RPMI7951 (cell line): Measurements from ENCODE around the gene C19orf18. TPM values are rescaled to one million over a fixed set of nuclear protein-coding genes. Genes with fewer than 3 reads are reported as not detected.

ENCODE experiments used
- DNase-seq: peaks from one replicate; pipeline ENCODE4 v3.0.0-alpha.2; 2012; ENCODE audit warnings: low read depth
- total RNA-seq: library from RNA; depleted of rRNA; stranded (reverse); fragments of >200 nt; shearing (Covaris generic); gene quantifications from 2 replicates; pipeline ENCODE4 v1.2.3, GENCODE V29; 2014; rRNA removed

The C19orf18 gene
- total RNA-seq, 1 experiment from 2014 or later: not detected

DNA sequence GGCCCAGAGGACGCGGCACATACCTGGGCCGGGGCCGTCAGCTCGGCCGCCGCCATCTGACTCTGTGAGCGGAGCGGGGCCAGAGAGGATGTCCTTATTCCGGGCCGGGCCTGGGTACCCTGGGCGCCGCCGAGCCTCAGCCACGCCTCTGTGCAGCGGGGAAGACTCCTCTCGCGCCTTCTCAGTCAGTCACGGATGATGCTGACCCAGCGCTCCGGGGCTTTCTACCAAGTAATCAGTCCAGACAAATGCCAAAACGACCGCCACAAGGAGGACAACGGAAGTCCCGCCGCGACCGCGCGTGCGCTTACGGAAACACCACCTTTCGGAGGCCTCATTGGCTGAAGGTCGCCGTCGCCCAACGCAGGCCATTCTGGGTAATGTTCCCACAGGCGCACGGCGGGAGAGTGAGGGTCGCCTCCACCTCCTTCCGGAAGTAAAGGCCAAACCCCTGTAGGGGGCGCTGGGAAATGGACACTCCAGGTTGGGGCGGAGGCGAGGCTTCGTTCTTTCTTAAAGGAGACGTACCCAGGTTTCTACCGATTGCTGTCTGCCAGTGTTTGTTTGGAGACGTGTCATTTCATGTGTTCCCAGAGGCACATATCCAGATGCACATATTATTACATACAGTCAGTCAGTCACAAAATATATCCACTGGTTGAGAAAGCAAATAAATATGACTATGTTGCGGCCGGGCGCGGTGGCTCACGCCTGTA lies 26.8 kb downstream of the C19orf18 start, which contains the start of gene ZNF256:
TSS of gene ZNF256 (minus strand) at position 288 of the 716 bp plus-strand sequence. CDS start at position 56, 232 bp downstream.
- DNase-seq: peak; percentile 96

DNA sequence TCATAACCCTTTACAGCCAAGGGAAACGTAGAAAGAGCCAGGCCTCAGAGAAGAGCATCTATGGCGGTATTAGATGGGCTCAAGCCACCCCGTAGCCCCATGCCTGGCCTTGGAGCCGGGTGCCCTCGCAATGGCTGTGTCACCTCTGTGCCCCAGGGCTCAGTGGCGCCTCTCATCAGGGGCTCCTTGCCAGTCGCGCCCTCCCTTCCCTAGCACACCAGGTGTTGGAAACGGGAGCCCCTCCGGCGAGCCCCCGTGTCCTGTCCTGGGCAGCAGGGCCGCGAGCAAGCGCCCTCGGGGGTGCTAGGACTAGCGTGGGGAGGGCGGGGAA lies 27.3 kb downstream of the C19orf18 start:
- no peak for DNase-seq

DNA sequence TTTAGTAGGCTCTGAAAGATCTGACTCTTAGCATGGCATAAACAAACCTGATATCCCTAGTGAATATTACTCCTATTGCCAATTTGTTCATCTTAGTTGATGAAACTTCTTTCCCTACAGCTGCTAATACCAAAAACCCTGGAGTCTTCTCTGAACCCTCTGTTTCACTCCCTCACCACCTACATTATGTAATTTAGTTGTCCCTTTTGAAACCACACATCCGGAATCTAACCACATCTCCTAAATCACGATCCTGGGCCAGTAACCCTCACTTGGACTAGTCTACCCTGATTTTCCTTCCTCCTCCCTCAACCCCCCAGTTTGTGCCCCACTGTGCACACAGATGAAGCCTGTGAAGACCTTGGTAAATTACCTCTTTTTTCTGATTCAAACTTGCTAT lies 28.0 kb downstream of the C19orf18 start:
- no peak for DNase-seq

DNA sequence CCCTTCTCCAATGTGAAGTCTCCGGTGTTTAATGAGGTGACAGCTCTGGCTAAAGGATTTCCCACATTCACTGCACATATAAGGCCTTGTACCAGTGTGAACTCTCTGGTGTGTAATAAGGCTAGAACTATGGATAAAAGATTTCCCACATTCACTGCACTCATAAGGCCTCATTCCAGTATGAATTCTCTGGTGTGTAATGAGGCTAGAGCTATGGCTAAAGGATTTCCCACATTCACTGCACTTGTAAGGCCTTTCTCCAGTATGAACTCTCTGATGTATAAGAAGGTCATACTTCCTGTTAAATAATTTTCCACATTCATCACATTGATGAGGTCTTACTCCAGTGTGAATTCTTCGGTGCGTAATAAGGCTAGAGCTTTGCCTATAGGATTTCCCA lies 32.7 kb downstream of the C19orf18 start:
- DNase-seq: no peak

DNA sequence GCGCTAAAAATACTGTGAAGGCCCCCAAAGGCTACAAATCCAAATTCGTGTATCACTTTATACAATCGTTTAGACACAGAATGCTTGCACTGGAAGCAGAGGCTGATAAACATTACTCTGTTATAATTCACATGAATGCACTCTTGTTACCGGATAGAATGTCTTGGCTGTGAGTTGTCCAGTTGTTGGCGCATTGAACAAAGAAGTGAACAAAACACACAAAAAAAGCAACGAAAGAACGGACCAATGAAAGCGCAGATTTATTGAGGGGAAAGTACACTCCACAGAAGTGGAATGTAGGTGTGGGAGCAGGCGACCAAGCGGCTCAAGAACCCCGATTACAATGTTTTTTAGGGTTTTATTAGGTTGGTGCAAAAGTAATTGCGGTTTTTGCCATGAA lies 38.6 kb downstream of the C19orf18 start:
- DNase-seq: no peak

DNA sequence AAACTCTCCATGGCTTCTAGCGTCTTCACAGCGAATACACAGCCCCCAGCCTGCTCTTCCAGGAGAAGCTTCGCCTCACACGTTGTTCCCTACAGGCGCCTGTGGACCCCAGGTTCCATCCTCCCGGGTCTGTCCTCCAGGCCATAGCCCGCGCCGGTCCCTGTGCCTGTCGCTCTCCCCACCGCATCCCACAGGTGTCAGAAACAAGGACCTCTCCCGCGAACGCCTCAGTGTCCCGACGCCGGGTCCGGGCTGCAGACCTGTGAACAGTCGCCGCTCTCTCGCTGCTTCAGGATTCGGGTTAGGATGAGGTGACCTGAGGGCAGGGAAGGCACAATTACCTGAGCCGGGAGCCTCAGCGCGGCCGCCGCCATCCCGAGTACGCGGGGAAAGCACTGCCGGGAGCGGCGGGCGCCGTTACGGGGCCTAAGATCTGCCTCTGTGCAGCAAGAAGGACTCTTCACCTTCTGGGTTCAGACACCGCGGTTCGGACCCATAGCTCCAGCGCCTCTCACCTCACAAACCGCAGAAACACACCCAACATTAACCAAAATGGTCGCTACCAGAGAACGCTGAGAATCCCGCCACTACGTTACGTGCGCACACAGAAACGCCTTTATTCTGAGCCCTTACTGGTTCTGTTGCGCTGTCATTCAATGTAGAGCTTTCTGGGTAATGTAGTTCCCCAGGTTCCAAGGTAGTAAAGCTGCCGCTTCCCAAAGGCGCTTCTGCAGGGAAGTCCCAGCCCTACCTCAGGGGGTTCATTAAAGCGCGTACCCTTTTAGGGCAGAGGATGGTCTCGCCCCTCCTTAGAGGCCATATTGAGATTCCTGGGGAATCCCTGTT lies 39.3 kb downstream of the C19orf18 start, which contains the start of gene ZNF418:
TSS of gene ZNF418 (minus strand) at position 583 of the 846 bp plus-strand sequence. CDS start 1,580 bp downstream, outside the sequence.
- peak; percentile 86 for DNase-seq

DNA sequence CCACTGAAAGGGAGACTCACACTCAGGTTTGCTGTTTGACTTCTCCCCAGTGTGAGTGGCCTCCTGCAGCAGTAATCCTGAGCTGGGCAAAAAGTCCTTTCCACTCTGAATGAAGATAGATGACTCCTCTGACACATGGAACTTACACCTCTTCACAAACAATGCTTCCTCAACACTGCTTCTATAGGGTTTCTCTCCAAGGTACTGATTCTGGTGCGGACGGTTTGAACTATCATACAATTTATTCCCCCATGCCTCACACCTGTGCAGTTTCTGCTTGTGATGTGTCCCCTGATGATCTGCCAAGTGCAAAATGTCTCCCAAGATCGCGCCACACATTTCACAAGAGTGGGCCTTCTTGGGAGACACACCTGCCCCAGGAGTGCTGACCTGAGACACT lies 46.7 kb downstream of the C19orf18 start:
- DNase-seq: no peak

DNA sequence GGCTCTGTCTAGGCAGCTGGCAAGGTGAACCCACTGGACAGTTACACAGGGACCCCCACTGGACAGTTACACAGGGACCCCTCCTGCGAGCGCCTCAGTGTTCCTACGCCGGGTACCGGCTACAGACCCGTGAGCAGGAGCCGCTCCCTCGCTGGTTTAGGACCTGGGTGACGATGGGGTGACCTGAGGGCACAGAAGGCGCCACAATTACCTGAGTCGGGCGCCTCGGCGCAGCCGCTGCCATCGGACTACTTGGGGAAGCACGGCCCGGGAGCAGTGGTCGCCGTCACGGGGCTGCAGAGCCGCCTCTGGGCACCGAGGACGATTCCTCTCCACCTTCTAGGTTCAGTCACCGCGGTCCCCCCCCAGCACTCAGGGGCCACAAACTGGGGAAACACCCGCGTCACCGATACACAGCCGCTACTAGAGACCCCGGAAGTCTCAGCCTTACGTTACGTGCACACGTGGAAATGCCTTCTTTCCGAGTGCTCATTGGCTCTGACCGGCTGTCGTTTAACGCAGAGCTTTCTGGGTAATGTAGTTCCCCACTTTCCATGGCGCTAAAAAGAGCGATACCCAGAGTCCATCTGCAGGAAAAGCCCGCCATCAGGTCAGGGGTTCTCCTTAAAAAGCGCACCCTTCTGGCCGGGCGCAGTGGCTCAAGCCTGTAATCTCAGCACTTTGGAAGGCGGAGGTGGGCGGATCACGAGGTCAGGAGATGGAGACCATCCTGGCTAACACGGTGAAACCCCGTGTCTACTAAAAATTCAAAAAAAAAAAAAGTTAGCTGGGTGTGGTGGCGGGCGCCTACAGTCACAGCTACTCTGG lies 58.0 kb downstream of the C19orf18 start, which contains the start of gene ZNF417:
TSS of gene ZNF417 (minus strand) at position 425 of the 828 bp plus-strand sequence. CDS start at position 244, 181 bp downstream.
- DNase-seq: peak; percentile 98

DNA sequence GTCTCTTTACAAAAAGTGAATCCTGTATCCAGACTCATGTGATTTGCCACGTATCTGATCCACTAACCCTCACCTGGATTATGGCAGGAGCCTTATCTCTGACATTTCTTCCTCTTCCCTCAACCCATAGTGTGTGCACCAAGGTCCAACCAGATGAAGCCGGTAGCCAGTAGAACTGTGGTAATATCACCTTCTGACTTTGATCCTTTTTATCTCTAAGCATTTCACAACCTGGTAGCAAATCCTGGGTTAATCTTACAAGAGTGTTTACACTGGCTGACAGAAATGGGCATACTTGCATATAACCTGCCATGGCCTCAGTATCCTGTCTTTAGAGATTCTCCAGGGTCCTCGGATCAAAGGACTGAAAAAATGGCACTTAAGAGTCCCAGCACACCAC lies 59.8 kb downstream of the C19orf18 start:
- DNase-seq: no peak

Other genes starting within 250 kb of the C19orf18 start
- 6.4 and 8.0 TPM in 2 replicates for gene ZNF671, start 246.9 kb downstream of the C19orf18 start, total RNA-seq
- 10.1 and 21.9 TPM in 2 replicates for gene ZNF776, start 227.7 kb downstream of the C19orf18 start, total RNA-seq
- gene ZNF586, start 204.9 kb downstream of the C19orf18 start, total RNA-seq: 10.7 and 13.7 TPM in 2 replicates
- 2.6 and 4.9 TPM in 2 replicates for gene ZNF552, start 159.6 kb downstream of the C19orf18 start, total RNA-seq
- gene ZNF587B, start 144.2 kb downstream of the C19orf18 start, total RNA-seq: 3.1 and 4.3 TPM in 2 replicates
- 10.6 and 11.4 TPM in 2 replicates for gene ZNF587, start 124.7 kb downstream of the C19orf18 start, total RNA-seq
- gene ZNF814, start 85.5 kb downstream of the C19orf18 start, total RNA-seq: 0.60 and 1.3 TPM in 2 replicates
- 9.3 and 9.5 TPM in 2 replicates for gene ZNF417, start 57.9 kb downstream of the C19orf18 start, total RNA-seq
- 2.1 and 3.1 TPM in 2 replicates for gene ZNF418, start 39.1 kb downstream of the C19orf18 start, total RNA-seq
- gene ZNF256, start 26.8 kb downstream of the C19orf18 start, total RNA-seq: 2.7 and 4.6 TPM in 2 replicates
- 6.4 and 8.6 TPM in 2 replicates for gene ZNF606, start 28.3 kb upstream of the C19orf18 start, total RNA-seq
- gene ZSCAN1, start 59.5 kb upstream of the C19orf18 start, total RNA-seq: not detected in 2 replicates
- 0.72 and 0.88 TPM in 2 replicates for gene ZNF135, start 84.7 kb upstream of the C19orf18 start, total RNA-seq
- gene ZSCAN18, start 123.7 kb upstream of the C19orf18 start, total RNA-seq: 1.8 and 3.0 TPM in 2 replicates
- 6.8 and 9.4 TPM in 2 replicates for gene ZNF329, start 176.3 kb upstream of the C19orf18 start, total RNA-seq
- gene ZNF274, start 208.5 kb upstream of the C19orf18 start, total RNA-seq: 22.7 and 23.7 TPM in 2 replicates